K562 (cell line): Measurements from ENCODE around the gene KIAA0930. TPM values are rescaled to one million over a fixed set of nuclear protein-coding genes. Genes with fewer than 3 reads are reported as not detected.

ENCODE experiments used
- RNF219 ChIP-seq: fragments of 250-450 bp; sonication (Bioruptor Pico); IDR thresholded peaks from 2 replicates; pipeline ENCODE4 v1.5.0; 2022; ENCODE audit warnings: mild to moderate bottlenecking
- SMAD3 ChIP-seq: fragments of 450-650 bp; formaldehyde crosslinking; conservative IDR thresholded peaks from 2 replicates; pipeline ENCODE4 v1.4.0; 2020; ENCODE audit warnings: mild to moderate bottlenecking
- SRSF9 ChIP-seq: fragments of 200-400 bp; formaldehyde crosslinking; IDR thresholded peaks from 2 replicates; pipeline ENCODE4 v1.6.1; 2017; ENCODE audit warnings: low read depth, low read length, borderline replicate concordance
- polyA plus RNA-seq, 8 experiments: library from polyadenylated mRNA; depleted of rRNA in 4 of 8; stranded (reverse) in 5 of 8; unstranded in 3 of 8; fragments of >200 nt; fragmentation: Nextera tagmentation in 2 of 8; fragmentation: Illumina TruSeq in 1 of 8; extraction: Ambion mirVana in 2 of 8; extraction: Trizol in 1 of 8; gene quantifications; 2 replicates each; pipeline versions ENCODE4 v1.2.1 to v1.2.3, GENCODE V29; 2011 to 2014; ENCODE audit warnings: inconsistent platforms in 1 of 8, missing spikeins in 1 of 8
- total RNA-seq, 7 experiments: library from RNA; depleted of rRNA in 6 of 7; stranded (reverse); fragments of >200 nt in 6 of 7; fragmentation: Illumina TruSeq in 2 of 7; extraction: Trizol in 2 of 7; gene quantifications; 2 replicates each; pipeline versions ENCODE4 v1.2.1 to v1.2.3, GENCODE V29; 2011 to 2021; ENCODE audit warnings: low replicate concordance in 1 of 7
- TF ChIP-seq, protein P1 (sequence below): sonication (generic); formaldehyde crosslinking; IDR thresholded peaks from 2 replicates; pipeline ENCODE4 v1.8.1; 2023; ENCODE audit warnings: missing genetic modification reagents, mild to moderate bottlenecking, borderline replicate concordance

The KIAA0930 gene
- total and polyA plus RNA-seq, 9 of the 15 experiments (the other 6 are each of a cell fraction or from before 2014, with no cell fraction given), result 0.24 to 12.1 (median 6.4) TPM

DNA sequence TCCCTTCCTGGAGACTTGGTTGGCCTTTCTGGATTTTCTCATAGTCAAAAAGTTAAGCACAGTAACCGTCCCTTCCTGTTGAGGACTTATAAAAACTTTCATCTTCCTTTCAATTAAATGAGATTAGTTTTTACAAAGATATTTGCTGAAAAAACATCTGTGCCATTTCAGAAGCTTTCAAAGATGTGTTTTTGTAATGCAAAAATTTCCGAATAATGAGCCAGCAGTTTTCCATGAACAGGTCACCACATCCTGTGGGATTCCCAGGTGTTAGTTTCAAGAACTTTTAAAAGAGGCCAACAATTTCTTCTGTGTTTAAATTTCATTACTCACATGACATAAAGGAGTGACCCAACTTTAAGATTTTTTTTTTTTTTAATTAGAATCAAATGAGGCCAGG lies 58.9 kb downstream of the KIAA0930 start (continued):
- TF ChIP-seq, protein P1, sequence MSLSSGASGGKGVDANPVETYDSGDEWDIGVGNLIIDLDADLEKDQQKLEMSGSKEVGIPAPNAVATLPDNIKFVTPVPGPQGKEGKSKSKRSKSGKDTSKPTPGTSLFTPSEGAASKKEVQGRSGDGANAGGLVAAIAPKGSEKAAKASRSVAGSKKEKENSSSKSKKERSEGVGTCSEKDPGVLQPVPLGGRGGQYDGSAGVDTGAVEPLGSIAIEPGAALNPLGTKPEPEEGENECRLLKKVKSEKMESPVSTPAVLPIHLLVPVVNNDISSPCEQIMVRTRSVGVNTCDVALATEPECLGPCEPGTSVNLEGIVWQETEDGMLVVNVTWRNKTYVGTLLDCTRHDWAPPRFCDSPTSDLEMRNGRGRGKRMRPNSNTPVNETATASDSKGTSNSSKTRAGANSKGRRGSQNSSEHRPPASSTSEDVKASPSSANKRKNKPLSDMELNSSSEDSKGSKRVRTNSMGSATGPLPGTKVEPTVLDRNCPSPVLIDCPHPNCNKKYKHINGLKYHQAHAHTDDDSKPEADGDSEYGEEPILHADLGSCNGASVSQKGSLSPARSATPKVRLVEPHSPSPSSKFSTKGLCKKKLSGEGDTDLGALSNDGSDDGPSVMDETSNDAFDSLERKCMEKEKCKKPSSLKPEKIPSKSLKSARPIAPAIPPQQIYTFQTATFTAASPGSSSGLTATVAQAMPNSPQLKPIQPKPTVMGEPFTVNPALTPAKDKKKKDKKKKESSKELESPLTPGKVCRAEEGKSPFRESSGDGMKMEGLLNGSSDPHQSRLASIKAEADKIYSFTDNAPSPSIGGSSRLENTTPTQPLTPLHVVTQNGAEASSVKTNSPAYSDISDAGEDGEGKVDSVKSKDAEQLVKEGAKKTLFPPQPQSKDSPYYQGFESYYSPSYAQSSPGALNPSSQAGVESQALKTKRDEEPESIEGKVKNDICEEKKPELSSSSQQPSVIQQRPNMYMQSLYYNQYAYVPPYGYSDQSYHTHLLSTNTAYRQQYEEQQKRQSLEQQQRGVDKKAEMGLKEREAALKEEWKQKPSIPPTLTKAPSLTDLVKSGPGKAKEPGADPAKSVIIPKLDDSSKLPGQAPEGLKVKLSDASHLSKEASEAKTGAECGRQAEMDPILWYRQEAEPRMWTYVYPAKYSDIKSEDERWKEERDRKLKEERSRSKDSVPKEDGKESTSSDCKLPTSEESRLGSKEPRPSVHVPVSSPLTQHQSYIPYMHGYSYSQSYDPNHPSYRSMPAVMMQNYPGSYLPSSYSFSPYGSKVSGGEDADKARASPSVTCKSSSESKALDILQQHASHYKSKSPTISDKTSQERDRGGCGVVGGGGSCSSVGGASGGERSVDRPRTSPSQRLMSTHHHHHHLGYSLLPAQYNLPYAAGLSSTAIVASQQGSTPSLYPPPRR, result no peak
- TF ChIP-seq SMAD3 (CRISPR knock-in tag) (no peak), SRSF9 (no peak), RNF219 (no peak)
